Neuronal stem cell (in vitro differentiated cells): Measurements from ENCODE around the gene DERL2.

Experiments
- DNase-seq: peaks from one replicate; pipeline ENCODE4 v3.0.0-alpha.2; 2013; ENCODE audit warnings: low spot score
- H2AFZ ChIP-seq: one replicate; pipeline ENCODE4 v1.6.1; 2013; ENCODE audit warnings: mild to moderate bottlenecking, low read length, inconsistent platforms
- H2AK5ac ChIP-seq: 2 replicates; pipeline ENCODE4 v1.6.1; 2013; ENCODE audit warnings: low read depth, mild to moderate bottlenecking, inconsistent platforms, low read length, moderate library complexity, mixed read lengths
- H2BK120ac ChIP-seq: 2 replicates; pipeline ENCODE4 v1.6.1; 2013; ENCODE audit warnings: low read depth, mild to moderate bottlenecking, inconsistent platforms, low read length, moderate library complexity, mixed read lengths
- H2BK12ac ChIP-seq: one replicate; pipeline ENCODE4 v1.6.1; 2013; ENCODE audit warnings: low read length, inconsistent platforms
- H2BK15ac ChIP-seq: 2 replicates; pipeline ENCODE4 v1.6.1; 2013; ENCODE audit warnings: mild to moderate bottlenecking, low read length, inconsistent platforms, mixed read lengths
- H2BK5ac ChIP-seq: one replicate; pipeline ENCODE4 v1.6.1; 2013; ENCODE audit warnings: inconsistent platforms, mild to moderate bottlenecking, low read length, moderate library complexity
- H3K14ac ChIP-seq: one replicate; pipeline ENCODE4 v1.6.1; 2013; ENCODE audit warnings: low read length, inconsistent platforms
- H3K18ac ChIP-seq: 2 replicates; pipeline ENCODE4 v1.6.1; 2013; ENCODE audit warnings: low read length, inconsistent platforms
- H3K23ac ChIP-seq: 2 replicates; pipeline ENCODE4 v1.6.1; 2013; ENCODE audit warnings: low read depth, mild to moderate bottlenecking, mixed read lengths, low read length, inconsistent platforms; ENCODE audit not compliant: poor library complexity
- H3K27ac ChIP-seq: replicated peaks from 3 replicates; pipeline ENCODE4 v1.5.1; 2013; ENCODE audit warnings: low read length, inconsistent platforms
- H3K27me3 ChIP-seq, 3 experiments: 2 replicates each; pipeline ENCODE4 v1.6.1; 2013; ENCODE audit warnings: low read length in 3 of 3, mild to moderate bottlenecking in 2 of 3, inconsistent platforms in 1 of 3, low read depth in 1 of 3, mixed read lengths in 1 of 3, moderate library complexity in 1 of 3; ENCODE audit not compliant: control insufficient read depth in 3 of 3, insufficient read depth in 3 of 3
- H3K36me3 ChIP-seq, 2 donors: replicated peaks in 1 of 2; 2 replicates each; pipeline ENCODE4 v1.6.1; 2013; ENCODE audit warnings: low read length in 2 of 2; ENCODE audit not compliant: control insufficient read depth in 2 of 2, insufficient read depth in 2 of 2
- H3K4ac ChIP-seq: 2 replicates; pipeline ENCODE4 v1.6.1; 2013; ENCODE audit warnings: inconsistent platforms, mild to moderate bottlenecking, low read length, moderate library complexity
- H3K4me1 ChIP-seq, 2 donors: 1 replicate in 1 of 2; 2 replicates in 1 of 2; pipeline ENCODE4 v1.6.1; 2013; ENCODE audit warnings: low read length in 2 of 2, low read depth in 1 of 2; ENCODE audit not compliant: control insufficient read depth in 2 of 2, insufficient read depth in 1 of 2
- H3K4me2 ChIP-seq: one replicate; pipeline ENCODE4 v1.6.1; 2013; ENCODE audit warnings: mild to moderate bottlenecking, low read length, inconsistent platforms; ENCODE audit not compliant: insufficient read depth, poor library complexity, severe bottlenecking
- H3K4me3 ChIP-seq, 2 donors: 2 replicates each; pipeline ENCODE4 v1.5.1; 2013; ENCODE audit warnings: low read length in 2 of 2, mild to moderate bottlenecking in 2 of 2, inconsistent platforms in 1 of 2, moderate library complexity in 1 of 2
- H3K79me1 ChIP-seq: one replicate; pipeline ENCODE4 v1.6.1; 2013; ENCODE audit warnings: low read depth, mild to moderate bottlenecking, inconsistent platforms, low read length, moderate library complexity
- H3K9ac ChIP-seq: one replicate; pipeline ENCODE4 v1.6.1; 2013; ENCODE audit warnings: mild to moderate bottlenecking, low read depth, low read length, inconsistent platforms; ENCODE audit not compliant: poor library complexity
- H3K9me3 ChIP-seq, 2 donors: replicated peaks in 1 of 2; 2 replicates each; pipeline versions ENCODE3 to v1.6.1; 2013; ENCODE audit warnings: low read length in 2 of 2, mild to moderate bottlenecking in 2 of 2, inconsistent platforms in 1 of 2, low read depth in 1 of 2, mixed read lengths in 1 of 2, moderate library complexity in 1 of 2; ENCODE audit not compliant: control insufficient read depth in 2 of 2, insufficient read depth in 1 of 2
- H4K8ac ChIP-seq: one replicate; pipeline ENCODE4 v1.6.1; 2013; ENCODE audit warnings: low read depth, mild to moderate bottlenecking, inconsistent platforms, low read length, moderate library complexity
- H4K91ac ChIP-seq: one replicate; pipeline ENCODE4 v1.6.1; 2013; ENCODE audit warnings: low read length, low read depth, mild to moderate bottlenecking, inconsistent platforms; ENCODE audit not compliant: poor library complexity
- WGBS, 2 donors: extraction: QIAGEN DNeasy Blood & Tissue Kit; methylation state at CpG; one replicate each; pipeline ENCODE4 v1.1.7; 2013; ENCODE audit warnings: missing lambda C conversion rate in 2 of 2, mixed read lengths in 1 of 2; ENCODE audit not compliant: insufficient read length in 2 of 2, insufficient replicate concordance in 1 of 2; ENCODE audit errors: extremely low coverage in 2 of 2; 5-methylcytosine and 5-hydroxymethylcytosine counted together

DERL2 gene

DNA sequence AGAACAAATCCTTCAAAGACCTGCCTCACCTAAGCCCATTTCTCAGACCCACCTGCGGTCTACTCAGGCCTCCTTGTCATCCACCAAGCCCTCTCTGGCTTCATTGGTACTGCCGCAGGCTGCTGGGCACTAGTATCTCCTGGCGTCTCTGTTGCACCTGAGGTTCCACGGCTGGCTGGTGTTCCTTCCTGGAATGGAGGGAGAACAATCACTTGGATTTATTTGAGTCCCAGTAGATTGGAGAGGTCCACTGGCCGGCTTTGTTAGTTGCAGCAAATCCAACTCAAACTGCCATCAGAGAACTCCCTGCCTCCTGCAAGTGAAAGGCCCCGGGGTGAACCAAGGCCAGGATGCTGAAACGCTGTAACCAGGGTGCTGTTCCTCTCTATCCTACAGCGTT is 15.7 kb upstream of the DERL2 start:
- Histone ChIP-seq H3K4ac (no peak overlapping the region), H3K79me1 (peaks cover 3% of the 10 kb centered on the region), H3K36me3 (peaks cover 2 to 4% of the 10 kb centered on the region in 2 donors), H2AFZ (peak overlapping the region; percentile 94), H2BK5ac (no peak overlapping the region), H4K91ac (no peak overlapping the region), H3K18ac (no peak overlapping the region), H4K8ac (no peak overlapping the region), H3K9me3 (peaks cover 0 to 5% of the 10 kb centered on the region in 2 donors), H3K4me3 (peak overlapping the region in 1 of 2 donors; percentile 94), H3K27ac (no peak overlapping the region), H3K23ac (no peak overlapping the region), H3K9ac (no peak overlapping the region), H2BK15ac (no peak overlapping the region), H2BK12ac (no peak overlapping the region), H3K4me1 (peaks cover 4 to 5% of the 10 kb centered on the region in 2 donors), H3K4me2 (no peak overlapping the region), H3K27me3 (peaks cover 0 to under 1% (median 0%) of the 10 kb centered on the region in 3 experiments), H2BK120ac (no peak overlapping the region), H2AK5ac (peak overlapping the region; percentile 33), H3K14ac (no peak overlapping the region)
- no CpG with 5 or more reads among the region's 8 CpGs for WGBS, 2 donors
- DNase-seq: no peak

DNA sequence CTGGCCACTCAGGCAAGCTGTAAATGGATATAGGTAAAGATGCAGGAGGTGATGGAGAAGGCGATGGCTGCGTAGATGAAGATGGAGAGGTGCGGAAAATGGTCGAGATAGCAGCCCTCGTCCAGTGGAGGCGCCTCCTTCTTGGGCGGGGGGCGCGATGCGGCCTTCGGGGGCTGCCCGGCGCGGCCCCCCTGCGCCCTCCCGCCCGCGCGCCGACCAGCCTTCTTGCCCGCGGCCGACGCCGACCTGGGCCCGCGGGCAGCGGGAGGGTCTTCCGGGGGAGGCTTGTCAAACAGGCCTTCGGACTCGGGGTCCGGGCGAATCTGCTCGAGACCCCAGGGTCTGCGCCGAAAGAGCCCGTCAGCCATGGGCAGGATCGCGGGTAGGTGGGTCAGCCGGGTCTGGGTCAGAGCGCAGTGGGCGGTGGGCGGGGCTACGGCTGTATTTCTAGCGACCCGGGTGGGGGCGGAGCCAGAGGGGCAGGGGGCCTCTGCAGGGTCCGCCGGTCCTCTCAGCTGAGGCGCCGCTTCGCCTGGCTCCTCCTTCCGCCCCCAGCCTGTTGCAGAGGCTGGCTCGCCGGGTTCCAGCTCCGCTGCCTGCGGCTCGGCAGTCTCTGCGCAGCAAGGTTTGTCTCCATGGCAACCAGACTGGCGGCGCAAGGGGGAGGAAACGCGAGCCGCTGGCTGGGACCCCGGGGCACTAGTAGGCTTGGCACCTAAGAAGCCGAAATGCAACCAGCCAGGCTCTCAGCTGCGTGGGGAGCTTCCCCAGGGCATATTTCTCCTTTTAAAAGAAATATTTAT is 14.8 kb upstream of the DERL2 start:
- H3K9me3 ChIP-seq: peaks cover 0 to 5% of the 10 kb centered on the region in 2 donors
- H3K4me1 ChIP-seq: peaks cover 4 to 5% of the 10 kb centered on the region in 2 donors
- no CpG with 5 or more reads among the region's 67 CpGs for WGBS, 2 donors
- H4K91ac ChIP-seq: no peak overlapping the region
- peaks cover 2 to 4% of the 10 kb centered on the region in 2 donors for H3K36me3 ChIP-seq
- H2AFZ ChIP-seq: peak overlapping the region; percentile 94
- peak overlapping the region; percentile 74 for H3K23ac ChIP-seq
- H3K4ac ChIP-seq: peak overlapping the region; percentile 81
- H2BK12ac ChIP-seq: no peak overlapping the region
- no peak overlapping the region for H2BK120ac ChIP-seq
- H2AK5ac ChIP-seq: peak overlapping the region; percentile 77
- peak overlapping the region; percentile 91 for H3K18ac ChIP-seq
- peak overlapping the region; percentile 34 for H2BK15ac ChIP-seq
- peak overlapping the region; percentile 83 for H2BK5ac ChIP-seq
- peak; percentile 95 for DNase-seq
- H3K9ac ChIP-seq: peak overlapping the region; percentile 87
- peak overlapping the region; percentile 94 for H3K4me2 ChIP-seq
- peak overlapping the region; percentile 93 to 94 for H3K4me3 ChIP-seq
- no peak overlapping the region for H3K14ac ChIP-seq
- H3K79me1 ChIP-seq: peaks cover 3% of the 10 kb centered on the region
- peaks cover 0 to 2% (median 0%) of the 10 kb centered on the region in 3 experiments for H3K27me3 ChIP-seq
- peak overlapping the region; percentile 1 for H4K8ac ChIP-seq
- H3K27ac ChIP-seq: peak overlapping the region; percentile 76

DNA sequence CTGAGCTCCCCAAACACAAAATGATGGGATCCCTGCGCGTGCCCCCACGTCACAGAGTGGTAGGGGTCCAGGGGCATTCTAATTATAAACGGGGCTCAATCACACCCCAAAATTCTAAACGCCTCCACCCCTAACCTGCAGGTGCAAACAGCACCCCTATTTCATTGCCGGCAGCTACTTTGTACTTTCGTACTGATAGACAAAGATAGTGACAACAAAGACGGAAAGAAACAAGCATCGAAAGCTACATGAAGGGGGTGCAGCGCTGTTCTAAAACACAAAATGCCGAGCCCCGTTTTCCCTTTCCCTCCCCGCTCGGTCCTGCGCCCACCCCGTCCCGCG is 14.2 kb upstream of the DERL2 start:
- Histone ChIP-seq H4K91ac (no peak overlapping the region), H3K9ac (peak overlapping the region; percentile 87), H2BK12ac (no peak overlapping the region), H3K4me2 (peak overlapping the region; percentile 94), H3K27me3 (peaks cover 0 to 2% (median 0%) of the 10 kb centered on the region in 3 experiments), H3K14ac (no peak overlapping the region), H3K79me1 (peaks cover 3% of the 10 kb centered on the region), H2AFZ (peak overlapping the region; percentile 94), H3K27ac (no peak overlapping the region), H2BK5ac (peak overlapping the region; percentile 83), H4K8ac (peak overlapping the region; percentile 1), H3K4me1 (peaks cover 4 to 5% of the 10 kb centered on the region in 2 donors), H3K9me3 (peaks cover 0 to 5% of the 10 kb centered on the region in 2 donors), H2BK120ac (no peak overlapping the region), H3K23ac (peak overlapping the region; percentile 74), H3K4me3 (peak overlapping the region; percentile 93 to 94), H2BK15ac (peak overlapping the region; percentile 34), H2AK5ac (peak overlapping the region; percentile 77), H3K36me3 (peaks cover 2 to 4% of the 10 kb centered on the region in 2 donors), H3K18ac (peak overlapping the region; percentile 91), H3K4ac (peak overlapping the region; percentile 81)
- no CpG with 5 or more reads among the region's 18 CpGs for WGBS, 2 donors
- no peak for DNase-seq

DNA sequence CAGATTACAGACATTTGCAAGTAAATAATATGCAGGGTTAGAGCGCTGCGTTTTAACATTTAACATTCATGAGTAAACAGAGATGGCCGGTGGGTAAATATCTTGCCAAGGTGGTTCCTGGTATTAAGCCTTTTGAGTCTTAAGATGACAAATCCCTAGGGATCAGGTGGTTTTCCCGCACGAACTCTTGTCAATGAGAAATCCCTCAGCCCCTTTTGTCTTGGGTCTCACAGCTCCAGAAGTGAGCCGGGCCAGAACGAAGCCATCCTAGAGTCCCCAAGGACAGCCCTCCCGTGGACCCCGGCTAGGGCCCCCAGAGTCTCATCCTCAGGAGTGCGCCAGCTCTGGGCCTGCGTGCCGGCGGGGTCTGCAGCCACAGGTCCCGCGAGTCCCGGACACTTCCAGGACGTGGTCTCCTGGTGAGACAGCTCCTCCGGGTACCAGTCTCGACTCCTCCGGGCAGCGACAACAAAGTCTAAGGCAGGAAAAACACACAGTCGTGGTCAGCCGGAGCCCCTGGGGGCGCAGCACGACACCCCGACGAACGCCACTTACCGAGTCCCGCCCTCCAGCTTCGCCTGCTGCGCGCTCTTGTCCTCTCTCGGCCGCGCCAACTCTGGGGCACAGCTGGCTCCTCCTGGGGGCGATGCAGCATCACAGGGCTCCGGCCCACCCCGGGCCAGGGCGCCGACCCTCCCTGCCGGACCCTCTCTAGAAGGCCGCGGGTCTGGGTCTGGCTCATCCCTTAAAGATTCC is 13.7 kb upstream of the DERL2 start:
- H2BK15ac ChIP-seq: peak overlapping the region; percentile 34
- no peak overlapping the region for H3K4ac ChIP-seq
- H3K9me3 ChIP-seq: peaks cover 0 to 5% of the 10 kb centered on the region in 2 donors
- peak overlapping the region; percentile 91 for H3K18ac ChIP-seq
- H3K4me1 ChIP-seq: peaks cover 4 to 5% of the 10 kb centered on the region in 2 donors
- no peak overlapping the region for H3K23ac ChIP-seq
- no peak overlapping the region for H2BK12ac ChIP-seq
- no peak overlapping the region for H4K8ac ChIP-seq
- peak overlapping the region; percentile 83 for H2BK5ac ChIP-seq
- H2BK120ac ChIP-seq: no peak overlapping the region
- H3K4me3 ChIP-seq: peak overlapping the region; percentile 93 to 94
- peak overlapping the region; percentile 94 for H3K4me2 ChIP-seq
- DNase-seq: peak; percentile 35
- H2AFZ ChIP-seq: peak overlapping the region; percentile 94
- peaks cover 3% of the 10 kb centered on the region for H3K79me1 ChIP-seq
- peak overlapping the region; percentile 63 for H3K14ac ChIP-seq
- peak overlapping the region; percentile 74 for H3K9ac ChIP-seq
- H2AK5ac ChIP-seq: no peak overlapping the region
- no peak overlapping the region for H3K27ac ChIP-seq
- peaks cover 2 to 4% of the 10 kb centered on the region in 2 donors for H3K36me3 ChIP-seq
- H4K91ac ChIP-seq: no peak overlapping the region
- H3K27me3 ChIP-seq: peaks cover 0 to 2% (median 0%) of the 10 kb centered on the region in 3 experiments
- no CpG with 5 or more reads among the region's 44 CpGs for WGBS, 2 donors
